H1 (cell line): ENCODE results near the gene MYH11. TPM values are rescaled to one million over a fixed set of nuclear protein-coding genes. Genes with fewer than 3 reads are reported as not detected.

Experiments
- CTCF ChIA-PET: fragments of 300-600 bp; sonication (Branson Sonifier 250); formaldehyde crosslinking; loops from one replicate; lab custom pipeline; 2021; ENCODE audit not compliant: partially characterized antibody; lab: Charles Lee
- POLR2A ChIA-PET: fragments of 300-600 bp; sonication (Branson Sonifier 250); formaldehyde crosslinking; loops from one replicate; lab custom pipeline; 2021; ENCODE audit warnings: inconsistent platforms; ENCODE audit not compliant: partially characterized antibody; lab: Charles Lee
- DNase-seq, 2 experiments: peaks; one replicate each; pipeline versions ENCODE4 v3.0.0 to v3.0.0-alpha.2; 2010 to 2022; ENCODE audit warnings: low spot score in 2 of 2, low read depth in 1 of 2, mixed read lengths in 1 of 2
- FAIRE-seq: peaks from 2 replicates; lab custom pipeline; 2011; peaks lifted over from hg19 to GRCh38; lab: Jason Lieb, UNC
- H2AFZ ChIP-seq: 2 replicates; pipeline ENCODE4 v1.8.1; 2012; ENCODE audit warnings: low read length, inconsistent platforms
- H2AK5ac ChIP-seq: 2 replicates; pipeline ENCODE4 v1.6.1; 2013; ENCODE audit warnings: low read depth, low read length
- H2BK120ac ChIP-seq: replicated peaks from 2 replicates; pipeline ENCODE3; 2013; ENCODE audit warnings: low read depth, low read length, inconsistent platforms
- H2BK12ac ChIP-seq: 2 replicates; pipeline ENCODE4 v1.6.1; 2013; ENCODE audit warnings: low read depth, low read length
- H2BK15ac ChIP-seq: 2 replicates; pipeline ENCODE4 v1.6.1; 2013; ENCODE audit warnings: low read length
- H2BK20ac ChIP-seq: 2 replicates; pipeline ENCODE4 v1.6.1; 2013; ENCODE audit warnings: low read length
- H2BK5ac ChIP-seq: 2 replicates; pipeline ENCODE4 v1.6.1; 2013; ENCODE audit warnings: low read depth, low read length
- H3K14ac ChIP-seq: 2 replicates; pipeline ENCODE4 v1.6.1; 2013; ENCODE audit warnings: inconsistent platforms; ENCODE audit not compliant: insufficient read length
- H3K18ac ChIP-seq: 2 replicates; pipeline ENCODE4 v1.6.1; 2013; ENCODE audit warnings: low read length; ENCODE audit errors: extremely low read depth
- H3K23ac ChIP-seq: 2 replicates; pipeline ENCODE4 v1.6.1; 2013; ENCODE audit warnings: inconsistent platforms; ENCODE audit not compliant: insufficient read length
- H3K23me2 ChIP-seq: 2 replicates; pipeline ENCODE4 v1.6.1; 2013; ENCODE audit warnings: low read depth, low read length
- H3K27ac ChIP-seq: 2 replicates; pipeline ENCODE4 v1.6.1; 2011; ENCODE audit warnings: low read depth, low read length, inconsistent platforms
- H3K27me3 ChIP-seq, 4 experiments: replicated peaks in 1 of 4; 1 replicate in 1 of 4; 2 replicates in 3 of 4; pipeline versions ENCODE4 v1.6.1 to v1.8.1; 2011 to 2013; ENCODE audit warnings: low read length in 3 of 4, mild to moderate bottlenecking in 3 of 4, inconsistent platforms in 2 of 4, mixed read lengths in 2 of 4, moderate library complexity in 1 of 4; ENCODE audit not compliant: control insufficient read depth in 3 of 4, insufficient read depth in 3 of 4; ENCODE audit errors: extremely low read depth in 1 of 4
- H3K36me3 ChIP-seq, 4 experiments: 2 replicates each; pipeline versions ENCODE4 v1.6.1 to v1.8.1; 2011 to 2013; ENCODE audit warnings: mild to moderate bottlenecking in 4 of 4, low read length in 3 of 4, moderate library complexity in 2 of 4, control low read depth in 1 of 4, inconsistent platforms in 1 of 4; ENCODE audit not compliant: insufficient read depth in 4 of 4, control insufficient read depth in 2 of 4
- H3K4ac ChIP-seq: replicated peaks from 2 replicates; pipeline ENCODE3; 2013; ENCODE audit warnings: low read length, low read depth, mixed read lengths, inconsistent platforms; ENCODE audit not compliant: insufficient read length
- H3K4me1 ChIP-seq, 4 experiments: replicated peaks in 1 of 4; 1 replicate in 1 of 4; 2 replicates in 3 of 4; pipeline versions ENCODE4 v1.6.1 to v1.8.1; 2011 to 2013; ENCODE audit warnings: low read length in 3 of 4, inconsistent platforms in 2 of 4, mixed read lengths in 1 of 4; ENCODE audit not compliant: insufficient read depth in 4 of 4, control insufficient read depth in 3 of 4
- H3K4me2 ChIP-seq, 2 experiments: 2 replicates each; pipeline versions ENCODE4 v1.6.1 to v1.8.1; 2011 to 2013; ENCODE audit warnings: low read depth in 2 of 2, low read length in 2 of 2, control low read depth in 1 of 2, inconsistent platforms in 1 of 2, mild to moderate bottlenecking in 1 of 2; ENCODE audit not compliant: insufficient read depth in 1 of 2
- H3K4me3 ChIP-seq, 4 experiments: fragments of 200-600, 300-600 bp in 1 of 4; sonication (generic), shearing (Covaris generic), sonication (Bioruptor Twin) in 1 of 4; 2 replicates each; pipeline versions ENCODE4 v1.5.1 to v1.8.1; 2011 to 2016; ENCODE audit warnings: low read length in 4 of 4, low read depth in 3 of 4, control low read depth in 2 of 4, inconsistent platforms in 2 of 4, mild to moderate bottlenecking in 2 of 4, mixed read lengths in 1 of 4, moderate library complexity in 1 of 4; ENCODE audit not compliant: insufficient read depth in 2 of 4; ENCODE audit errors: extremely low read depth in 1 of 4
- H3K56ac ChIP-seq: replicated peaks from 2 replicates; pipeline ENCODE3; 2013; ENCODE audit warnings: low read depth, mild to moderate bottlenecking, mixed read lengths, low read length, inconsistent platforms; ENCODE audit not compliant: insufficient read length
- H3K79me1 ChIP-seq: 2 replicates; pipeline ENCODE4 v1.6.1; 2013; ENCODE audit warnings: low read depth, low read length, control low read depth
- H3K79me2 ChIP-seq, 2 experiments: 2 replicates each; pipeline versions ENCODE4 v1.6.1 to v1.8.1; 2012 to 2013; ENCODE audit warnings: low read length in 2 of 2, mild to moderate bottlenecking in 2 of 2, inconsistent platforms in 1 of 2; ENCODE audit not compliant: insufficient read depth in 2 of 2, control insufficient read depth in 1 of 2
- H3K9ac ChIP-seq, 4 experiments: replicated peaks in 1 of 4; 1 replicate in 1 of 4; 2 replicates in 3 of 4; pipeline versions ENCODE4 v1.6.1 to v1.8.1; 2011 to 2013; ENCODE audit warnings: low read depth in 3 of 4, low read length in 3 of 4, control low read depth in 2 of 4, mild to moderate bottlenecking in 2 of 4, moderate library complexity in 2 of 4, inconsistent platforms in 1 of 4; ENCODE audit errors: extremely low read depth in 1 of 4
- H3K9me3 ChIP-seq, 2 experiments: 2 replicates each; pipeline versions ENCODE4 v1.6.1 to v1.8.1; 2012 to 2013; ENCODE audit warnings: mild to moderate bottlenecking in 2 of 2, moderate library complexity in 2 of 2, control low read depth in 1 of 2, inconsistent platforms in 1 of 2, low read depth in 1 of 2, low read length in 1 of 2, mixed read lengths in 1 of 2; ENCODE audit not compliant: insufficient read depth in 2 of 2
- H4K20me1 ChIP-seq, 2 experiments: replicated peaks in 1 of 2; 2 replicates each; pipeline versions ENCODE3 to v1.8.1; 2011 to 2013; ENCODE audit warnings: inconsistent platforms in 2 of 2, low read length in 2 of 2, mild to moderate bottlenecking in 1 of 2; ENCODE audit not compliant: insufficient read depth in 2 of 2, control insufficient read depth in 1 of 2
- H4K5ac ChIP-seq: 2 replicates; pipeline ENCODE4 v1.6.1; 2013; ENCODE audit warnings: low read length, low read depth, mixed read lengths, inconsistent platforms; ENCODE audit not compliant: insufficient read length
- H4K8ac ChIP-seq: 2 replicates; pipeline ENCODE4 v1.8.0; 2013; ENCODE audit warnings: mild to moderate bottlenecking, moderate library complexity, low read length, inconsistent platforms; ENCODE audit not compliant: insufficient read depth; ENCODE audit errors: extremely low read depth
- H4K91ac ChIP-seq: replicated peaks from 2 replicates; pipeline ENCODE3; 2013; ENCODE audit warnings: low read length, mixed read lengths, inconsistent platforms; ENCODE audit not compliant: insufficient read length
- BCL11A ChIP-seq, 2 experiments: IDR thresholded peaks; one replicate each; pipeline ENCODE4 v1.6.1; 2011; ENCODE audit warnings: low read depth in 2 of 2, low read length in 2 of 2, mild to moderate bottlenecking in 2 of 2
- CBX8 ChIP-seq: fragments of 300-800, 300-1000 bp; sonication (generic); IDR thresholded peaks from 2 replicates; pipeline ENCODE4 v1.7.1; 2016; ENCODE audit warnings: low read depth, low read length, borderline replicate concordance
- CHD2 ChIP-seq: IDR thresholded peaks from 2 replicates; pipeline ENCODE4 v1.6.1; 2012; ENCODE audit warnings: low read length, improper control_type of control experiment
- EP300 ChIP-seq, 2 experiments: IDR thresholded peaks; 1 replicate in 1 of 2; 2 replicates in 1 of 2; pipeline ENCODE4 v1.6.1; 2011 to 2012; ENCODE audit warnings: low read depth in 2 of 2, low read length in 2 of 2, mild to moderate bottlenecking in 2 of 2, borderline replicate concordance in 1 of 2, inconsistent platforms in 1 of 2, moderate library complexity in 1 of 2
- GABPA ChIP-seq: IDR thresholded peaks from 2 replicates; pipeline ENCODE4 v1.6.1; 2011; ENCODE audit warnings: mild to moderate bottlenecking, low read length, moderate library complexity, borderline replicate concordance; ENCODE audit not compliant: insufficient read depth
- JUN ChIP-seq: IDR thresholded peaks from 2 replicates; pipeline ENCODE4 v1.6.1; 2011; ENCODE audit warnings: low read depth, mild to moderate bottlenecking, improper control_type of control experiment, low read length
- JUND ChIP-seq: IDR thresholded peaks from 2 replicates; pipeline ENCODE4 v1.6.1; 2011; ENCODE audit warnings: mild to moderate bottlenecking, improper control_type of control experiment, low read length
- KDM4A ChIP-seq: IDR thresholded peaks from one replicate; pipeline ENCODE4 v1.7.1; 2012; ENCODE audit warnings: low read depth, mild to moderate bottlenecking, moderate library complexity, low read length, inconsistent platforms; ENCODE audit not compliant: severe bottlenecking
- MAFK ChIP-seq: IDR thresholded peaks from 2 replicates; pipeline ENCODE4 v1.6.1; 2012; ENCODE audit warnings: low read depth, mild to moderate bottlenecking, improper control_type of control experiment, low read length
- NRF1 ChIP-seq: IDR thresholded peaks from 2 replicates; pipeline ENCODE4 v1.6.1; 2011; ENCODE audit warnings: mild to moderate bottlenecking, low read depth, low read length, improper control_type of control experiment
- PHF8 ChIP-seq: fragments of 200-600 bp; sonication (generic); conservative IDR thresholded peaks from 2 replicates; pipeline ENCODE4 v1.7.1; 2012; ENCODE audit warnings: low read depth, mild to moderate bottlenecking, inconsistent platforms, low read length, moderate library complexity
- POLR2A ChIP-seq, 2 experiments: IDR thresholded peaks; 1 replicate in 1 of 2; 2 replicates in 1 of 2; pipeline ENCODE4 v1.6.1; 2011; ENCODE audit warnings: low read depth in 2 of 2, low read length in 2 of 2, mild to moderate bottlenecking in 2 of 2; ENCODE audit errors: control extremely low read depth in 1 of 2
- POU5F1 ChIP-seq: IDR thresholded peaks from 2 replicates; pipeline ENCODE4 v1.6.1; 2011; ENCODE audit warnings: low read depth, mild to moderate bottlenecking, low read length, moderate library complexity
- RAD21 ChIP-seq, 2 experiments: IDR thresholded peaks in 1 of 2; conservative IDR thresholded peaks in 1 of 2; 2 replicates each; pipeline ENCODE4 v1.6.1; 2011; ENCODE audit warnings: low read depth in 2 of 2, low read length in 2 of 2, improper control_type of control experiment in 1 of 2, inconsistent platforms in 1 of 2, mild to moderate bottlenecking in 1 of 2, moderate library complexity in 1 of 2
- RNF2 ChIP-seq: fragments of 200-900, 300-1000 bp; sonication (generic); IDR thresholded peaks from 2 replicates; pipeline ENCODE4 v1.7.1; 2016; ENCODE audit warnings: borderline replicate concordance, low read depth, mild to moderate bottlenecking, antibody characterized with exemption, low read length; ENCODE audit not compliant: poor library complexity, severe bottlenecking; ENCODE audit errors: missing control alignments
- polyA plus RNA-seq, 7 experiments: library from polyadenylated mRNA; depleted of rRNA in 3 of 7; stranded (reverse) in 5 of 7; unstranded in 2 of 7; fragments of >200 nt in 5 of 7; fragments of 200-250 nt in 2 of 7; gene quantifications; 1 replicate in 5 of 7; 2 replicates in 1 of 7; 4 replicates in 1 of 7; pipeline versions ENCODE4 v1.2.1 to v1.2.3, GENCODE V29; 2011 to 2013; ENCODE audit warnings: missing spikeins in 2 of 7, mixed read lengths in 2 of 7
- total RNA-seq: library from RNA; stranded (reverse); fragmentation: NEBNext Ultra II Directional; extraction: Animal tissue kit (Norgen Biotek cat#: 25700); gene quantifications from 2 replicates; pipeline ENCODE4 v1.2.1, GENCODE V29; 2021

Gene MYH11
- total and polyA plus RNA-seq, 2 of the 8 experiments (the other 6 are each of a cell fraction or from before 2014, with no cell fraction given): 0.11 to 0.78 TPM

DNA sequence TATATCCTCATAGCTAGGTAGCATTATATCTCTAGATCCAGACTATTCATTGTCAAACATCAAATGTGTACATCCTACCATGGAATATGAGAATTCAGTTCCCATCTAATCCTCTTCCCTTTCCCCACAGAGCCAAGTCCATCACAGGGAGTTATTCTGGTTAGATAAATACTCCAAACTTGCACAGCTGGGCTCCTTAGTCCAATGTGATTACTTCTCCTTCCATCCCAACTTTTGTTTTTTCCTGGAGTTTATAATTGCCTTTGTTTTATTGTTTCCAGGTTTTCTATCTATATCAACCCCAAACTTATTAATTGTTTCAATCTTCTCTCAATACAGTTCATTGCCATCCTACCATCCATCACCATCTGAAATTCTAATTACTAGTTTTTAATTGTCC lies 59.9 kb downstream of the MYH11 start:
- no peak for FAIRE-seq
- H3K4me3 ChIP-seq: no peak overlapping the region
- no peaks in the 10 kb centered on the region for H3K79me1 ChIP-seq
- H2BK5ac ChIP-seq: no peak overlapping the region
- H3K36me3 ChIP-seq: no peaks in the 10 kb centered on the region
- DNase-seq: no peak
- H4K91ac ChIP-seq: no peak overlapping the region
- no peak overlapping the region for H2AK5ac ChIP-seq
- POLR2A ChIA-PET: no interaction called here
- H2BK12ac ChIP-seq: no peak overlapping the region
- H3K23me2 ChIP-seq: peaks cover 9% of the 10 kb centered on the region; the same call in 1 of the 2 replicates
- H2BK120ac ChIP-seq: no peak overlapping the region
- H3K4me2 ChIP-seq: no peak overlapping the region
- no peak overlapping the region for H3K4ac ChIP-seq
- no peak overlapping the region for H3K23ac ChIP-seq
- H3K27me3 ChIP-seq: no peaks in the 10 kb centered on the region
- no peak overlapping the region for H4K8ac ChIP-seq
- CTCF ChIA-PET: interaction anchor here (0.8 to 2.0 kb wide), 6 partner anchors 18 to 347 kb away, joined by 3 to 8 read pairs (median 4); no protein-coding TSS in a partner anchor
- H4K5ac ChIP-seq: no peak overlapping the region
- no peak overlapping the region for H2AFZ ChIP-seq
- H3K4me1 ChIP-seq: no peaks in the 10 kb centered on the region
- H3K56ac ChIP-seq: no peak overlapping the region
- H2BK20ac ChIP-seq: no peak overlapping the region
- no peaks in the 10 kb centered on the region for H4K20me1 ChIP-seq
- H3K9me3 ChIP-seq: 0 out of 4 replicates have a peak, but pooled peaks cover 0 to 2% of the 10 kb centered on the region in 2 experiments
- no peak overlapping the region for H3K27ac ChIP-seq
- H3K79me2 ChIP-seq: no peaks in the 10 kb centered on the region
- no peak overlapping the region for H3K14ac ChIP-seq
- no peak overlapping the region for H2BK15ac ChIP-seq
- no peak overlapping the region for H3K9ac ChIP-seq
- no peak overlapping the region for H3K18ac ChIP-seq
- TF ChIP-seq BCL11A (IDR thresholded peaks at IDR 0.05; ENCODE audit: low read depth in 2 of 2, low read length in 2 of 2): no peak
- no peak for TF ChIP-seq PHF8
- no peak for TF ChIP-seq EP300 (IDR thresholded peaks at IDR 0.05; ENCODE audit: borderline replicate concordance in 1 of 2, low read depth in 2 of 2, low read length in 2 of 2)
- TF ChIP-seq NRF1: no peak
- no peak for TF ChIP-seq JUN
- TF ChIP-seq KDM4A: no peak
- no peak for TF ChIP-seq RNF2
- no peak for TF ChIP-seq POU5F1
- TF ChIP-seq CBX8: no peak
- TF ChIP-seq POLR2A (IDR thresholded peaks at IDR 0.05; ENCODE audit: control extremely low read depth in 1 of 2, low read depth in 2 of 2, low read length in 2 of 2): no peak
- no peak for TF ChIP-seq RAD21 (IDR thresholded peaks at IDR 0.05 in 1 of 2, conservative IDR thresholded peaks at IDR 0.05 in 1 of 2; ENCODE audit: low read depth in 2 of 2, low read length in 2 of 2)
- TF ChIP-seq MAFK: no peak
- no peak for TF ChIP-seq CHD2
- no peak for TF ChIP-seq GABPA
- no peak for TF ChIP-seq JUND
